Islet precursor cell (in vitro differentiated cells): ENCODE data around the gene FBXO41.
"Not testable (repeated sequence)": the region's sequence is repeated elsewhere in the genome, so short reads cannot be mapped to it uniquely, and the experiment has no call there.

Experiments used
- DNase-seq: peaks from one replicate; pipeline ENCODE4 v3.0.0-alpha.2; 2018

FBXO41 gene

GRCh38 chr2:73286134-73286655, 1.9 kb upstream of the FBXO41 start:
- peak; percentile 23 for DNase-seq

- DNase-seq = peak; percentile 3
These were observed 971 bp upstream of the FBXO41 start for GRCh38 chr2:73285159-73285739.

GRCh38 chr2:73283545-73284295, 558 bp downstream of the FBXO41 start:
- peak; percentile 60 for DNase-seq

- peak; percentile 38 for DNase-seq
These were observed 1.2 kb downstream of the FBXO41 start for GRCh38 chr2:73282924-73283544.

- DNase-seq = no peak
These were observed 3.0 kb downstream of the FBXO41 start for GRCh38 chr2:73281244-73281643.

GRCh38 chr2:73279852-73280251, 4.4 kb downstream of the FBXO41 start:
- DNase-seq = no peak

GRCh38 chr2:73272270-73272669, 12.0 kb downstream of the FBXO41 start:
- DNase-seq = no peak

DNA sequence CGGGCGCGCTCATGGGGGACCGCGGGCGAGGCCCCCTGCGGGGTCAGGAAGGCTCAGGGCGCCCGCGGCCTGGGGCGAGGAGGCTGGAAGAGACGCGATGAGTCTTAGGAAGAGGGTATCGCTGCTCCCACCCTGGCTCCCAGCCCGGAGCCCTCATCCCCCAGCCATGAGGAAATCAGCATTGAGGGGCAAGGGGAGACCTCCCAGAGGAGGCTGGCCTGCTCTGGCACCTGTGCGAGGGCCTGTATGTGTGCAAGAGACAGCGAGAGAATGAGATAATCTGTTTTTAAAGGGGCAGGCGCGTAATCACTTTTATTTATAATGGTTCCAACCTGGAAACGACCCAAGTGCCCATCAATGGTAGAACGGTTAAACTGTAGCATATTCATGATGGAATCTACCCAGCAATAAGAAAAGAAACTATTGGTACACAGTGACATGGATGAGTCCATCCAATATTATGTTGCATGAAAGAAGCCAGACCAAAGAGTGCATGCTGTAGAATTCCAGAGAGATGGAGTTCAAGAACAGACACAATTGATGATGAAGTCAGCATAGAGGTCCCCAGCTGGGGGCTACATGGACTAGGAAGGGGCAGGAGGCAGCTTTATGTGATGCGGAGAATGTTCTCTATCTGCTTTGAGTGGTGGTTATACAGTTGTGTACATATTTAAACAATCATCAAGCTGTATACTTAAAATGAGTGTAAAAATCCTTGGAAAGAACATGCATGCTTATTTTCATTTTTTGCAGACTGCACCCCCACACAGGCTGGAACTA, 14.4 kb downstream of the FBXO41 start:
- no peak for DNase-seq

- peak; percentile 83 for DNase-seq
These were observed 15.2 kb downstream of the FBXO41 start for GRCh38 chr2:73268830-73269685.

DNA sequence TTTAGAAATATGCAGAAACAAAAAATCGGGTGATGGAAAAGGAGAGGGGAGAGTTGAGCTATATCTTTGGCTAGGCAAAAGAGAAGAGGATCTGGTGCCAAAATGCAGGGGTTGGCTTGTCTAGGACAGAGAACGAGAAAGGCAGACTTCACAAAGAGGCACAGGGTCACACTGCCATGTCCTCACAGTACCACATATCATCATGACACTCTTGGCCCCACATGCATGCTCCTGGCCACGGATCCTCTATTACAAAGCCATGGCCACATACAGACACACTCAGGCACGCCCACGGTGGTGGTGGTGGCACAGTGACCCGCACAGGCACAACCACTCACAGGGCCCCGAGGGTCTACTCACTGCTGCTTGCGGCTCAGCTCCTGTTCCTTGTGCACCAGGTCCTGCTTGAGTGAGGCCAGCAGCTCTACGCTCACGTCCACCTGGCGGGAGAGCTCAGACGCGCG, 15.9 kb downstream of the FBXO41 start:
- no peak for DNase-seq

DNA sequence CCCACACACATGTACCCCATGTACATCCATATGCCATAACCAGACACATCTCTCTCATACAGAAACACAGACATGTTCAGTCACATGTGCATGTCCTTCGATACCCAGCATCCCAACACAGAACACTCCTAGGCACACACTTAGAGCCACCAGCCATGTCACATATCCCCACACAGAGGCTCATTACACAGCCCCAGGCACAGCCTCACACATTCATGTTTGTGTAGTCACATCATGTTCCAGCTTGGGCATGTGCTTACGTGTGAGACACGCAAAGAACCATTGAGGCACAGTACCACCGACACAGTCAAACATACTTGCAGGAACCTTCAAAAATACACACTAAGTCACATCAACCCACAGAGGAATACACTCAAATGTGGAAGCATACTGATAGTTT, 17.3 kb downstream of the FBXO41 start:
- DNase-seq = no peak

- peak; percentile 88 for DNase-seq
These were observed 18.0 kb downstream of the FBXO41 start for GRCh38 chr2:73266061-73266901.

DNA sequence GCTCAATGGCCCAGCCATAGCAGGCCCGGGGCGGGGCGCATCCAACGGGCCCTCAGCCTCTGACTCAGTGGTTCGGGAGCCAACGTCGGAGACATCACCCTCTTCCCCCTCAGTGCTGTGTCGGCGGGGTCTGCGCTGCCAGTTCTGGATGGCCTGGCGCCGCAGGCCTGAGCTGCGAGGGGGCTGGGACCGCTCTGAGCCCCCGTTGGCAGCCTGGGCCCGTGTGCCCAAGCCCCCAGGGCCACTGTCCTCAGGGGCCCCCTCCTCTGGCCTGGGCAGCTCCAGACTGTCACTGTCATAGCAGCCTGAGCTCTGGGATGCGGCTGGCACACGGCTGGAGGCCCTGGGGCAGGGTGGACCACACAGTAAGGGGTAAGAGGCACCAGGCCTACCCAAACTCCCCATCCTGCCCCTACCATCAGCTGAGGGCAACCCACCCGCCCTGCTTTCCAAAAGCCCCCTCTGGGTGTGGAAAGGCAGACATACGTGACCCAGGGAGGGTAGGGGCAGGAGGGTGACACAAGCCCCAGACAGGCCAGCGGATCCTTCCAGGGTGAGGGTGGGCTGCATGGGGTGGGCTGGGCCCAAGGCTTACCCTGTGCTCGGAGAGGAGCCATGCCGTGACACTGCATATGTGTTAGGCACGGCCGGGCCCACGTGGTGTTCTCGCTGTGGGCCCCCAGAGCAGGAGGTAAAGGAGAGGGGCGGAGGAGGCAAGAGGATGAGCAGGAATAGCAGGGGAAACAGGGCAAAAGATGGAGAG, 18.8 kb downstream of the FBXO41 start:
- DNase-seq = no peak

DNA sequence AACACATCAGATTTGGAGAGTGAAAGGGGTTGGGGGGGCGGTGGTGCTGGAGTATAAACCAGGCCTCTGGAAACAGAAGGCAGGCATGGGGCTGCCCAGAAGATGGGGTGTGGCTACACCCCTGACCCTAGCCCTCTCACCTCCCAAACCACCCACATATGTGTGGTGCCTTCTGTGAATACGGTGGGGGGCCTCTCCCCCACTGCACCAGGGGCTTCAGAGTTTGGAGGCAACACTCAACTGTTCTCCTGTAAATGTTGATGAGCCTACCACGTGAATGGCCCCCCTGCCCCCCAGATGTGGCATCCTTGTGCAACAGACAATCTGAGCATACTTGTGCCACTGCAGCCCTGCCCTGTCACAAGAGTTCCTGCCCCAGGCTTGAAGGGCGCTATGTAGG, 19.5 kb downstream of the FBXO41 start:
- no peak for DNase-seq

DNA sequence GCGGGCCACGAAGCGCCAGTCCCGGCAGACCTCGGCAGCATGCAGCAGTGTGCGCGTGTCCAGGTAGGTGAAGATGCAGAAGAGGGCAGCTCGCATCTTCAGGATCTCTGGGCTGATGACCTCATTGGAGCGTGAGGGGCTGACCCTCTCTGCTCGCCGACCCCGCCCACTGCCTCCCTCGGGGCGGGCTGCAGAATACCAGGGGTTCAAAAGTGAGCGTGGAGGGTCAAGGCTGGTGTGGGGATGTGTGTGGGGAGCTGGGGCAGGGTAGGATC, 20.0 kb downstream of the FBXO41 start:
- no peak for DNase-seq

GRCh38 chr2:73263540-73264331, 20.5 kb downstream of the FBXO41 start:
- DNase-seq = no peak

DNA sequence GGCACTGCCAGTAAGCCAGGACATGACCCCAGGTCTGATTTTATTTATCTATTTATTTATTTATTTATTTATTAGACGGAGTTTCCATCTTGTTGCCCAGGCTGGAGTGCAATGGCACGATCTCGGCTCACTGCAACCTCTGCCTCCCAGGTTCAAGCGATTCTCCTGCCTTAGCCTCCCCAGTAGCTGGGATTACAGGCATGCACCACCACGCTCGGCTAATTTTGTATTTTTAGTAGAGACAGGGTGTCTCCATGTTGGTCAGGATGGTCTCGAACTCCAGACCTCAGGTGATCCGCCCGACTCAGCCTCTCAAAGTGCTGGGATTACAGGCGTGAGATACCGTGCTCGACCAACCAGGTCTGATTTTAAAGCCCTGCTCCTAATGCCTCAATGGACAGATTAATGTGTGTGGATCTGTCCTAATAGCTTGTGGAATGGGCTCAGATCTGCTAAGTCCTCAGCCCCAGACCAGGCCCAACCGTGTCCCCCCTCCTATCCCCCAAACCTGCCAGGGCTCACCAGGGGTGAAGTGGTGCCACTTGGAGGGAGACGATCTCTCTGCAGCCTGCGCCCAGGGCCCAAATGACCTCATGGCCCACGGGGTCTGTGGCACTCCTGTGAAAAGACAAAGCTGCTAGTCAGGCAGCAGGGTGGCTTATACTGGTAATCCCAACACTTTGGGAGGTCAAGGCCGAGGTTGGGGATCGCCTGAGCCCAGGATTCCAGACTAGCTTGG, 21.4 kb downstream of the FBXO41 start:
- not testable (repeated sequence) for DNase-seq

GRCh38 chr2:73262108-73262651, 22.1 kb downstream of the FBXO41 start:
- DNase-seq = no peak
